ENCODE data around the gene ZFHX2. TPM values are rescaled to one million over a fixed set of nuclear protein-coding genes. Genes with fewer than 3 reads are reported as not detected.

The ZFHX2 gene
- total RNA-seq, 1 experiment from 2014 or later = 3.7 TPM

DNA sequence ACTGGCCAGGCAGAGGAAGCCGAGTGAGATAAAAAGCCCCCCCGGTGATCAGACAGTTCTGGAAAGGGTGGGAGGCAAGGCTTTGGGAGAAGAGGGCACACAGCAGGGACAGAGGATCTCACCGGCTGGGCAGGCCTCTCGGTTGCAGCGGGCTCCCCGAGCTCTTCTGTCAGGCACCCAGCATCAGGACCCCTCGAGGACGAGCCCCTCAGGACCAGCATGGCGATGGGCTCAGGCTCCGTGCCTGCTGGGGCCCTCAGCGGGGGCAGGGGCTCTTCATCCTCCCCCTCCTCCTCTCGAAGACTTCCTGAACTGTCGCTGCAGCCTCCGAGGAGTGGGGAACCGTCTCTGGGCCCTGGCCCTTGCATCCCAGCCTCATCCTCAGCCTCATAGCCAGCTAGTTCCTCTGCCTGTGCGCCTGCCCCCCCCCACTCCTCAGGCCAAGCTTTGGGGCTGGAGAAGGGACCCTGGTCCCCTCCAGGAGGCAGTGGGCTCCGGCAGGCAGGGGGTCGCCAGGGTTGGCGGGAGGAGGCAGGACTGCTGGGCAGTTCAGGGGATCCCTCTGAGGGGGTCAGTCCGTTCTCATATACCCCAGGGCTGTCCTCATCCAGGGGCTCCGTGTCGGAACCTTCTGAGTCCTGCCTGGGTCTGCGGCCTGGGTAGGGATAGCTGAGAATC, 19.4 kb upstream of the ZFHX2 start:
- CTCF ChIA-PET = no interaction called here
- Mint-ChIP-seq H3K27me3 (ENCODE audit: unreplicated experiment) (peaks cover 24% of the 10 kb centered on the region), H3K4me1 (ENCODE audit: low read depth, unreplicated experiment) (peaks cover 34% of the 10 kb centered on the region), H3K36me3 (ENCODE audit: insufficient read depth, unreplicated experiment) (peaks cover 22% of the 10 kb centered on the region), H3K9me3 (ENCODE audit: low read depth, unreplicated experiment) (no peaks in the 10 kb centered on the region), H3K27ac (ENCODE audit: unreplicated experiment) (no peak overlapping the region), H3K4me3 (ENCODE audit: low read depth, unreplicated experiment) (no peak overlapping the region)
- intact Hi-C loops (cut with micrococcal nuclease; ENCODE audit: unreplicated experiment) = no loop called here
- TF ChIP-seq, protein P1, sequence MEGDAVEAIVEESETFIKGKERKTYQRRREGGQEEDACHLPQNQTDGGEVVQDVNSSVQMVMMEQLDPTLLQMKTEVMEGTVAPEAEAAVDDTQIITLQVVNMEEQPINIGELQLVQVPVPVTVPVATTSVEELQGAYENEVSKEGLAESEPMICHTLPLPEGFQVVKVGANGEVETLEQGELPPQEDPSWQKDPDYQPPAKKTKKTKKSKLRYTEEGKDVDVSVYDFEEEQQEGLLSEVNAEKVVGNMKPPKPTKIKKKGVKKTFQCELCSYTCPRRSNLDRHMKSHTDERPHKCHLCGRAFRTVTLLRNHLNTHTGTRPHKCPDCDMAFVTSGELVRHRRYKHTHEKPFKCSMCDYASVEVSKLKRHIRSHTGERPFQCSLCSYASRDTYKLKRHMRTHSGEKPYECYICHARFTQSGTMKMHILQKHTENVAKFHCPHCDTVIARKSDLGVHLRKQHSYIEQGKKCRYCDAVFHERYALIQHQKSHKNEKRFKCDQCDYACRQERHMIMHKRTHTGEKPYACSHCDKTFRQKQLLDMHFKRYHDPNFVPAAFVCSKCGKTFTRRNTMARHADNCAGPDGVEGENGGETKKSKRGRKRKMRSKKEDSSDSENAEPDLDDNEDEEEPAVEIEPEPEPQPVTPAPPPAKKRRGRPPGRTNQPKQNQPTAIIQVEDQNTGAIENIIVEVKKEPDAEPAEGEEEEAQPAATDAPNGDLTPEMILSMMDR (IDR thresholded peaks at IDR 0.05; ENCODE audit: unreplicated experiment) = no peak
- DNase-seq = no peak
- BruUV-seq (replicated peaks) = no TSS peak

DNA sequence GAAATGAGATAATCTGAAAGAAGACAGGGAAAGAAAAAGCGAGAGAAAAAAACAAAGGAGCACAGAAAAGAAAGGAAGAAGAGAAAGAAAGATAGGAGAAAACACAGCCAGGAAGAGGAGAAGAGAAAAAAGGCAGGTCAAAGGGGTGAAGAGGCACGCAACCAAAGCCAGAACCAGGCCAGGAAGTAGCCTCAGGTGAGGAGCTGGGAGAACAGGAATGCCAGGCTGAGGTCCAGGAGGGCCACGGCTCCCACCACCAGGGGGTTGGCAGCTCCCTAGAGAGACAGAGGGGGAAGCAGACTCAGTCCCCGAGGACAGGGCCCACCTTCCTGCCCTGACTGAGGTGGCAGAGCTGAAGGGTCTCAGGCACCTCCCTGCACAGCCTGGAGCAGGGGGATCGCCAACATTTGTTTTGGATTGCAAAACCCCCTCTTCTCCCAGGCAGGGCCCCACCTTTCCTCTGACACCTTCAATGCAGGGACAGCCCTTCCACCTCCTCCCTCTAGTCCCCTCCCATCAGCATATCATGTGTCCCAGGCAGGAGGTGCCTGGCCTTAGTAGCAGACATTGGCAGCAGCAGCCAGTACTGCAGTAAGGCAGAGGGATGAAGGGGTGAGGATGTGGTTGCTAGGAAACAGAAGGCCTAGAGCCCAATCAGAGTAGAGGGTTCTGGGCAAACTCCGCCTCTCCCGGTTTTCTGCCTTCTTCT, 18.0 kb upstream of the ZFHX2 start:
- H3K27me3 Mint-ChIP-seq (ENCODE audit: unreplicated experiment) = peaks cover 22% of the 10 kb centered on the region

GRCh38 chr14:23568600-23569331, 17.2 kb upstream of the ZFHX2 start:
- no peak overlapping the region for H3K27ac Mint-ChIP-seq (ENCODE audit: unreplicated experiment)
- intact Hi-C loops (cut with micrococcal nuclease; ENCODE audit: unreplicated experiment) = no loop called here
- DNase-seq = peak; percentile 67
- peak overlapping the region; percentile 94 for H3K4me3 Mint-ChIP-seq (ENCODE audit: low read depth, unreplicated experiment)
- H3K27me3 Mint-ChIP-seq (ENCODE audit: unreplicated experiment) = peaks cover 22% of the 10 kb centered on the region
- TF ChIP-seq, protein P1 (IDR thresholded peaks at IDR 0.05; ENCODE audit: unreplicated experiment) = no peak
- no TSS peak for BruUV-seq (replicated peaks)
- H3K4me1 Mint-ChIP-seq (ENCODE audit: low read depth, unreplicated experiment) = peaks cover 34% of the 10 kb centered on the region
- peaks cover 35% of the 10 kb centered on the region for H3K36me3 Mint-ChIP-seq (ENCODE audit: insufficient read depth, unreplicated experiment)
- H3K9me3 Mint-ChIP-seq (ENCODE audit: low read depth, unreplicated experiment) = no peaks in the 10 kb centered on the region
- CTCF ChIA-PET = interaction anchor here (0.9 to 1.0 kb wide), 2 partner anchors 90 to 342 kb away, joined by 3 read pairs; no protein-coding TSS in a partner anchor

More for the DNA sequence above, 18.0 kb upstream of the ZFHX2 start:
- TF ChIP-seq, protein P1 (IDR thresholded peaks at IDR 0.05; ENCODE audit: unreplicated experiment) = no peak
- Mint-ChIP-seq H3K27ac (ENCODE audit: unreplicated experiment) (no peak overlapping the region), H3K4me1 (ENCODE audit: low read depth, unreplicated experiment) (peaks cover 34% of the 10 kb centered on the region), H3K36me3 (ENCODE audit: insufficient read depth, unreplicated experiment) (peaks cover 31% of the 10 kb centered on the region), H3K4me3 (ENCODE audit: low read depth, unreplicated experiment) (no peak overlapping the region), H3K9me3 (ENCODE audit: low read depth, unreplicated experiment) (no peaks in the 10 kb centered on the region)
- CTCF ChIA-PET = interaction anchor here (0.9 to 1.0 kb wide), 2 partner anchors 91 to 341 kb away, joined by 3 read pairs; no protein-coding TSS in a partner anchor
- DNase-seq = peak; percentile 42
- intact Hi-C loops (cut with micrococcal nuclease; ENCODE audit: unreplicated experiment) = no loop called here
- BruUV-seq (replicated peaks) = no TSS peak

DNA sequence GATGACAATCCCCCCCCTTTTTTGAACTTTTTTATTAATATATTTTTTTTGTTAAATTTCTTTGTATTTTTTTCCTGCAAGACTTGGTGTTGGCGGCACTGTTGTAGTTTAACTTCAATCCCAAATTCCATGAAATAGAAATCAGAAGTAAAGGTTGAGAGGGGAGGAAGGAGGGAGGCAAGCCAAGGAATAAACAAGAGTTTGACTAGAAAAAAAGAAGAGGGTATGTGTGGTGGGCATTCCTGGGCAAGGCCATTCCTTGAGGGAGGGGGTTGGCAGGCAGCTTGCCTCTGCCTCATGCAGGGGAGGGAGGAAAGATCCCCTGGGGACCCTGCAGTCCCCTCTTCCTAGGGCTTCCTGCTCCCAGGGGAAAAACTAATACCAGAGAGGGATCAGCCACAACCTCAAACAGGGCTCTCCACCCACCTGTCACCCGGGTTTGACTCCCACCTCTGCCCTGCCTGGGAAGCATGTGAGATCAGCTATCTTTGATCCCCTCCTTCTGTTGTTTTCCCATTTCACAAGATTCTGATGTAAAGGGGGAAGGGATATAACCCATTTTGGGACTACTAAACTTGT, 16.5 kb upstream of the ZFHX2 start:
- Mint-ChIP-seq H3K27ac (ENCODE audit: unreplicated experiment) (peak overlapping the region; percentile 94), H3K9me3 (ENCODE audit: low read depth, unreplicated experiment) (no peaks in the 10 kb centered on the region), H3K36me3 (ENCODE audit: insufficient read depth, unreplicated experiment) (peaks cover 41% of the 10 kb centered on the region), H3K4me3 (ENCODE audit: low read depth, unreplicated experiment) (peak overlapping the region; percentile 94), H3K27me3 (ENCODE audit: unreplicated experiment) (peaks cover 19% of the 10 kb centered on the region), H3K4me1 (ENCODE audit: low read depth, unreplicated experiment) (peaks cover 34% of the 10 kb centered on the region)
- DNase-seq = no peak
- intact Hi-C loops (cut with micrococcal nuclease; ENCODE audit: unreplicated experiment) = no loop called here
- no TSS peak for BruUV-seq (replicated peaks)
- TF ChIP-seq, protein P1 (IDR thresholded peaks at IDR 0.05; ENCODE audit: unreplicated experiment) = no peak
- CTCF ChIA-PET = no interaction called here
